ENCODE data around the gene TRAPPC3L. TPM values are rescaled to one million over a fixed set of nuclear protein-coding genes. Genes with fewer than 3 reads are reported as not detected.

The TRAPPC3L gene
- total and polyA plus RNA-seq, 2 of the 13 experiments (the other 11 are each of a cell fraction or from before 2014, with no cell fraction given): not detected

Other genes starting within 250 kb of the TRAPPC3L start
- gene DSE, start 174.7 kb downstream of the TRAPPC3L start, total RNA-seq (2016; rRNA removed; fragmentation: Illumina TruSeq; extraction: Trizol): 3.8 and 4.6 TPM in 2 replicates
- gene DSE, start 174.7 kb downstream of the TRAPPC3L start, polyA plus RNA-seq (2011; rRNA removed): 2.6 and 3.0 TPM in 2 replicates
- gene CALHM6, start 84.3 kb downstream of the TRAPPC3L start, total RNA-seq (2016; rRNA removed; fragmentation: Illumina TruSeq; extraction: Trizol): not detected in 2 replicates
- not detected in 2 replicates for gene CALHM6, start 84.3 kb downstream of the TRAPPC3L start, polyA plus RNA-seq (2011; rRNA removed)
- not detected in 2 replicates for gene CALHM5, start 34.0 kb downstream of the TRAPPC3L start, total RNA-seq (2016; rRNA removed; fragmentation: Illumina TruSeq; extraction: Trizol)
- not detected in 2 replicates for gene CALHM5, start 34.0 kb downstream of the TRAPPC3L start, polyA plus RNA-seq (2011; rRNA removed)
- not detected in 2 replicates for gene CALHM4, start 8.1 kb upstream of the TRAPPC3L start, total RNA-seq (2016; rRNA removed; fragmentation: Illumina TruSeq; extraction: Trizol)
- not detected in 2 replicates for gene CALHM4, start 8.1 kb upstream of the TRAPPC3L start, polyA plus RNA-seq (2011; rRNA removed)
- gene RWDD1, start 25.8 kb upstream of the TRAPPC3L start, total RNA-seq (2016; rRNA removed; fragmentation: Illumina TruSeq; extraction: Trizol): 67.1 and 90.5 TPM in 2 replicates
- 20.9 and 27.4 TPM in 2 replicates for gene RWDD1, start 25.8 kb upstream of the TRAPPC3L start, polyA plus RNA-seq (2011; rRNA removed)
- 0.14 and 0.40 TPM in 2 replicates for gene RSPH4A, start 70.8 kb upstream of the TRAPPC3L start, total RNA-seq (2016; rRNA removed; fragmentation: Illumina TruSeq; extraction: Trizol)
- 0.08 and 0.24 TPM in 2 replicates for gene RSPH4A, start 70.8 kb upstream of the TRAPPC3L start, polyA plus RNA-seq (2011; rRNA removed)
- gene ZUP1, start 123.1 kb upstream of the TRAPPC3L start, total RNA-seq (2016; rRNA removed; fragmentation: Illumina TruSeq; extraction: Trizol): 29.3 and 40.3 TPM in 2 replicates
- gene ZUP1, start 123.1 kb upstream of the TRAPPC3L start, polyA plus RNA-seq (2011; rRNA removed): 11.1 and 12.5 TPM in 2 replicates
- 13.0 and 13.1 TPM in 2 replicates for gene KPNA5, start 135.5 kb upstream of the TRAPPC3L start, total RNA-seq (2016; rRNA removed; fragmentation: Illumina TruSeq; extraction: Trizol)
- 4.8 and 5.3 TPM in 2 replicates for gene KPNA5, start 135.5 kb upstream of the TRAPPC3L start, polyA plus RNA-seq (2011; rRNA removed)
- gene FAM162B, start 220.0 kb upstream of the TRAPPC3L start, total RNA-seq (2016; rRNA removed; fragmentation: Illumina TruSeq; extraction: Trizol): not detected in 2 replicates
- 0.17 TPM in 1 of 2 replicates, not detected in the other for gene FAM162B, start 220.0 kb upstream of the TRAPPC3L start, polyA plus RNA-seq (2011; rRNA removed)

All from HepG2 (cell line).